Measurements from ENCODE around the gene ZNF507. TPM values are rescaled to one million over a fixed set of nuclear protein-coding genes. Genes with fewer than 3 reads are reported as not detected.

Gene ZNF507
- polyA plus RNA-seq, 3 donors, result 0.08 to 0.39 (median 0.10) TPM

DNA sequence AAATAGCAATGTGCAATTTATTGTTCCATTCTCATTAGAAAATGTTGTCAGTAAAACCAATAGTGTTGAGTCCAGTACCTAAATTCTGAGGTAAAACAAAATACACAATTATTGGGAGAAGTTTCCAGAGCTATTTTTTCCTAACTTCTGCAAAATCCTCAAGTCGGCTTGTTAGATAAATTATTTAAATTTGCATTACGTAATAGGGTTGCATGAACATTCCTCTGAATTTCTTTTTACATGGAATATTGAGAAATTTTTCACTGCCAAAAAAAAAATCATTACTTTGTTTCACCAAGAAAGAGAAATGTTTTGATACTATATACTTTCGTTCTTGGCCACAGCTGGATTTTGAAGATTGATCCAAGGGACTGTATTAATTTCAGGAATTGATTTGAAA is 1.5 kb downstream of the ZNF507 start:
- H3K4me3 ChIP-seq (replicated peaks in 1 of 3; ENCODE audit: low read depth in 2 of 3, low read length in 3 of 3), result no peak overlapping the region
- H3K4me1 ChIP-seq (ENCODE audit: control insufficient read depth in 1 of 2, insufficient read depth in 2 of 2, low read length in 2 of 2), result peaks cover 14 to 19% of the 10 kb centered on the region in 2 donors
- Mint-ChIP-seq H3K27me3 (ENCODE audit: low read depth in 3 of 3) (peaks cover 91 to 97% (median 92%) of the 10 kb centered on the region in 3 donors), H3K9me3 (peaks cover 6 to 34% (median 26%) of the 10 kb centered on the region in 7 donors), H3K4me3 (peak overlapping the region in 1 of 2 donors; percentile 92), H3K36me3 (peaks cover 6 to 15% of the 10 kb centered on the region in 2 donors), H3K27ac (no peak overlapping the region), H3K4me1 (peaks cover 19% of the 10 kb centered on the region)
- no peak overlapping the region for H3K9ac ChIP-seq (ENCODE audit: insufficient read depth, low read length, poor library complexity, severe bottlenecking)
- no CpG with 5 or more reads among the region's 3 CpGs for WGBS (ENCODE audit: insufficient coverage)
- TF ChIP-seq, protein P1, sequence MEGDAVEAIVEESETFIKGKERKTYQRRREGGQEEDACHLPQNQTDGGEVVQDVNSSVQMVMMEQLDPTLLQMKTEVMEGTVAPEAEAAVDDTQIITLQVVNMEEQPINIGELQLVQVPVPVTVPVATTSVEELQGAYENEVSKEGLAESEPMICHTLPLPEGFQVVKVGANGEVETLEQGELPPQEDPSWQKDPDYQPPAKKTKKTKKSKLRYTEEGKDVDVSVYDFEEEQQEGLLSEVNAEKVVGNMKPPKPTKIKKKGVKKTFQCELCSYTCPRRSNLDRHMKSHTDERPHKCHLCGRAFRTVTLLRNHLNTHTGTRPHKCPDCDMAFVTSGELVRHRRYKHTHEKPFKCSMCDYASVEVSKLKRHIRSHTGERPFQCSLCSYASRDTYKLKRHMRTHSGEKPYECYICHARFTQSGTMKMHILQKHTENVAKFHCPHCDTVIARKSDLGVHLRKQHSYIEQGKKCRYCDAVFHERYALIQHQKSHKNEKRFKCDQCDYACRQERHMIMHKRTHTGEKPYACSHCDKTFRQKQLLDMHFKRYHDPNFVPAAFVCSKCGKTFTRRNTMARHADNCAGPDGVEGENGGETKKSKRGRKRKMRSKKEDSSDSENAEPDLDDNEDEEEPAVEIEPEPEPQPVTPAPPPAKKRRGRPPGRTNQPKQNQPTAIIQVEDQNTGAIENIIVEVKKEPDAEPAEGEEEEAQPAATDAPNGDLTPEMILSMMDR (IDR thresholded peaks at IDR 0.05), result no peak
- H3K27ac ChIP-seq (ENCODE audit: low read depth in 1 of 2, low read length in 2 of 2), result no peak overlapping the region
- intact Hi-C loops (cut with micrococcal nuclease), result no loop called here
- H4K20me1 ChIP-seq (ENCODE audit: insufficient read depth, low read length), result peaks cover 35% of the 10 kb centered on the region
- H3K27me3 ChIP-seq (ENCODE audit: control insufficient read depth in 2 of 2, insufficient read depth in 2 of 2, low read length in 2 of 2), result peaks cover 94 to 96% of the 10 kb centered on the region in 2 donors
- H2AFZ ChIP-seq (ENCODE audit: insufficient read depth, low read depth, low read length, poor library complexity, severe bottlenecking), result no peak overlapping the region
- H3K4me2 ChIP-seq (replicated peaks; ENCODE audit: extremely low read depth, low read length, poor library complexity, severe bottlenecking), result no peak overlapping the region
- H3K79me2 ChIP-seq (ENCODE audit: insufficient read depth, low read length), result no peaks in the 10 kb centered on the region
- H3K36me3 ChIP-seq (replicated peaks in 1 of 2; ENCODE audit: control insufficient read depth in 1 of 2, insufficient read depth in 2 of 2, low read length in 2 of 2), result no peaks in the 10 kb centered on the region
- peaks cover 9 to 68% of the 10 kb centered on the region in 2 donors for H3K9me3 ChIP-seq (replicated peaks in 1 of 2; ENCODE audit: control insufficient read depth in 1 of 2, insufficient read depth in 1 of 2, low read length in 2 of 2)
- no peak for DNase-seq

DNA sequence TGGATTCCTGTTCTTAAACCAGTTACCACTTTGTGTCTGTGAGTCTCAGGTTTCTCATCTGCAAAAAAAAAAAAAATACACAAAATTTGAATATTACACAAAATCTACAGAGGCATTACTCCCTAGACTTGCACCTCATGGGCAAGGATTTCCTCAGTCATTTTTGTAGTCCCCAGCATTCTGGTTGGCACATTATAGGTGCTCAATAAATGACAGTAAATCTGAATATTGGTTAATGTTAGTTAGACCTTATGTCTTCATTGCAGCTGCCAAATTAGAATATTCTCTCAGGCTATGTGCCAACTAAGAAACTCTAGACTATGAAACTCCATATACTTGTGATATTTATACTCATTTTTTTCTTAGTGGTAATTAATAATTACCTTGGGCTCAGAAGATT is 2.2 kb downstream of the ZNF507 start:
- Histone ChIP-seq H3K27me3 (ENCODE audit: control insufficient read depth in 2 of 2, insufficient read depth in 2 of 2, low read length in 2 of 2) (peaks cover 91 to 94% of the 10 kb centered on the region in 2 donors), H3K9ac (ENCODE audit: insufficient read depth, low read length, poor library complexity, severe bottlenecking) (no peak overlapping the region)
- H3K4me3 Mint-ChIP-seq, result peak overlapping the region in 1 of 2 donors; percentile 92

More for the DNA sequence above, 2.2 kb downstream of the ZNF507 start:
- H3K79me2 ChIP-seq (ENCODE audit: insufficient read depth, low read length), result no peaks in the 10 kb centered on the region
- no peak overlapping the region for H3K27ac ChIP-seq (ENCODE audit: low read depth in 1 of 2, low read length in 2 of 2)
- Mint-ChIP-seq H3K27ac (no peak overlapping the region), H3K9me3 (peaks cover 6 to 34% (median 29%) of the 10 kb centered on the region in 7 donors), H3K36me3 (peaks cover 6 to 17% of the 10 kb centered on the region in 2 donors), H3K27me3 (ENCODE audit: low read depth in 3 of 3) (peaks cover 89 to 97% (median 89%) of the 10 kb centered on the region in 3 donors), H3K4me1 (peaks cover 26% of the 10 kb centered on the region)
- H3K9me3 ChIP-seq (replicated peaks in 1 of 2; ENCODE audit: control insufficient read depth in 1 of 2, insufficient read depth in 1 of 2, low read length in 2 of 2), result peaks cover 9 to 64% of the 10 kb centered on the region in 2 donors
- H3K36me3 ChIP-seq (replicated peaks in 1 of 2; ENCODE audit: control insufficient read depth in 1 of 2, insufficient read depth in 2 of 2, low read length in 2 of 2), result no peaks in the 10 kb centered on the region
- H2AFZ ChIP-seq (ENCODE audit: insufficient read depth, low read depth, low read length, poor library complexity, severe bottlenecking), result no peak overlapping the region
- TF ChIP-seq, protein P1 (IDR thresholded peaks at IDR 0.05), result no peak
- no peak for DNase-seq
- no peak overlapping the region for H3K4me3 ChIP-seq (replicated peaks in 1 of 3; ENCODE audit: low read depth in 2 of 3, low read length in 3 of 3)
- H3K4me2 ChIP-seq (replicated peaks; ENCODE audit: extremely low read depth, low read length, poor library complexity, severe bottlenecking), result no peak overlapping the region
- intact Hi-C loops (cut with micrococcal nuclease), result no loop called here
- peaks cover 19 to 25% of the 10 kb centered on the region in 2 donors for H3K4me1 ChIP-seq (ENCODE audit: control insufficient read depth in 1 of 2, insufficient read depth in 2 of 2, low read length in 2 of 2)
- H4K20me1 ChIP-seq (ENCODE audit: insufficient read depth, low read length), result peaks cover 40% of the 10 kb centered on the region
